Renal cortex interstitium (tissue), 11 donors: ENCODE measurements around the gene PTPRU. TPM values are rescaled to one million over a fixed set of nuclear protein-coding genes. Genes with fewer than 3 reads are reported as not detected.

ENCODE experiments used
- DNase-seq, 11 donors: peaks; one replicate each; pipeline ENCODE4 v3.0.0-alpha.2; 2013; ENCODE audit warnings: low read depth in 9 of 11, low spot score in 4 of 11; ENCODE audit errors: extremely low read depth in 1 of 11
- polyA plus RNA-seq, 3 donors: library from polyadenylated mRNA; unstranded; fragments of 120-200 nt; gene quantifications; one replicate each; pipeline ENCODE4 v1.2.1, GENCODE V29; 2013; ENCODE audit not compliant: insufficient read length in 3 of 3

The PTPRU gene
- polyA plus RNA-seq, 3 donors: 11.9 to 19.4 (median 15.4) TPM

GRCh38 chr1:29338908-29339575 is 102.7 kb downstream of the PTPRU start:
- DNase-seq: no peak

GRCh38 chr1:29341936-29342335 is 105.6 kb downstream of the PTPRU start:
- DNase-seq: no peak

GRCh38 chr1:29342351-29342750 is 106.0 kb downstream of the PTPRU start:
- no peak for DNase-seq

GRCh38 chr1:29342983-29343382 is 106.7 kb downstream of the PTPRU start:
- DNase-seq: peak in 1 of 11 donors; percentile 3

GRCh38 chr1:29343476-29343875 is 107.2 kb downstream of the PTPRU start:
- DNase-seq: no peak

- DNase-seq: no peak
Measured at GRCh38 chr1:29343908-29344307, 107.6 kb downstream of the PTPRU start.

GRCh38 chr1:29344336-29344735 is 108.0 kb downstream of the PTPRU start:
- DNase-seq: no peak

- DNase-seq: no peak
Measured at GRCh38 chr1:29346576-29346975, 110.3 kb downstream of the PTPRU start.

GRCh38 chr1:29349871-29350491 is 113.7 kb downstream of the PTPRU start:
- DNase-seq: no peak

GRCh38 chr1:29352719-29353420 is 116.5 kb downstream of the PTPRU start:
- no peak for DNase-seq

GRCh38 chr1:29354511-29355098 is 118.3 kb downstream of the PTPRU start:
- no peak for DNase-seq

- no peak for DNase-seq
Measured at GRCh38 chr1:29355375-29355774, 119.1 kb downstream of the PTPRU start.

GRCh38 chr1:29356663-29357062 is 120.3 kb downstream of the PTPRU start:
- DNase-seq: no peak

- no peak for DNase-seq
Measured at GRCh38 chr1:29357452-29357851, 121.1 kb downstream of the PTPRU start.

- DNase-seq: no peak
Measured at GRCh38 chr1:29358183-29358582, 121.9 kb downstream of the PTPRU start.

- no peak for DNase-seq
Measured at GRCh38 chr1:29360768-29361167, 124.4 kb downstream of the PTPRU start.

GRCh38 chr1:29361686-29362085 is 125.4 kb downstream of the PTPRU start:
- DNase-seq: no peak

GRCh38 chr1:29362116-29362515 is 125.8 kb downstream of the PTPRU start:
- DNase-seq: no peak

GRCh38 chr1:29362764-29363163 is 126.4 kb downstream of the PTPRU start:
- DNase-seq: no peak

GRCh38 chr1:29363536-29363935 is 127.2 kb downstream of the PTPRU start:
- DNase-seq: no peak
